Activated naive CD4-positive, alpha-beta T cell treated with anti-CD3 and anti-CD28 coated beads, Interleukin-2, amount 50 U/mL, for 72 hours (primary cell): ENCODE measurements around the gene CTDP1. TPM values are rescaled to one million over a fixed set of nuclear protein-coding genes. Genes with fewer than 3 reads are reported as not detected.
"Not testable (repeated sequence)": the region's sequence is repeated elsewhere in the genome, so short reads cannot be mapped to it uniquely, and the experiment has no call there.

Experiments used
- ATAC-seq, 2 donors: fragments of 150-1000 bp; cut with Tn5 transposase; 2 replicates each; pipeline ENCODE4 v1.10.0; 2021; ENCODE audit warnings: mild to moderate bottlenecking in 2 of 2, moderate library complexity in 2 of 2
- DNase-seq, 2 donors: peaks; one replicate each; pipeline ENCODE4 v3.0.0; 2021 to 2022; ENCODE audit warnings: low spot score in 2 of 2
- H3K27ac Mint-ChIP-seq, 2 donors: one replicate each; pipeline ENCODE4 v1.8.0; 2022; ENCODE audit warnings: mild to moderate bottlenecking in 2 of 2, mixed read lengths in 2 of 2
- H3K36me3 Mint-ChIP-seq, 2 donors: one replicate each; pipeline ENCODE4 v1.8.0; 2022; ENCODE audit warnings: mixed read lengths in 2 of 2
- H3K9me3 Mint-ChIP-seq, 2 donors: one replicate each; pipeline ENCODE4 v1.8.0; 2022; ENCODE audit warnings: mixed read lengths in 2 of 2
- total RNA-seq, 2 donors: library from RNA; stranded (reverse); gene quantifications; one replicate each; pipeline ENCODE4 v1.2.3, GENCODE V29; 2022

The CTDP1 gene
- total RNA-seq, 2 donors from 2014 or later = 37.5 to 81.4 TPM

GRCh38 chr18:79750980-79751571, 71.5 kb downstream of the CTDP1 start:
- Mint-ChIP-seq H3K36me3 (peaks cover 35 to 44% of the 10 kb centered on the region in 2 donors), H3K27ac (no peak overlapping the region), H3K9me3 (peaks cover 0 to 5% of the 10 kb centered on the region in 2 donors)
- DNase-seq = peak in 1 of 2 donors; percentile 16
- no peak for ATAC-seq

- peak in 1 of 2 donors; percentile 18 for DNase-seq
- H3K27ac Mint-ChIP-seq, H3K9me3 Mint-ChIP-seq, ATAC-seq: not testable (repeated sequence)
- H3K36me3 Mint-ChIP-seq = peaks cover 45 to 46% of the 10 kb centered on the region in 2 donors
These were observed 72.4 kb downstream of the CTDP1 start for GRCh38 chr18:79751918-79752578.

GRCh38 chr18:79752946-79753345, 73.3 kb downstream of the CTDP1 start:
- H3K9me3 Mint-ChIP-seq = peaks cover 2 to 15% of the 10 kb centered on the region in 2 donors
- peaks cover 54 to 55% of the 10 kb centered on the region in 2 donors for H3K36me3 Mint-ChIP-seq
- ATAC-seq, H3K27ac Mint-ChIP-seq, DNase-seq: not testable (repeated sequence)

GRCh38 chr18:79753391-79753851, 73.8 kb downstream of the CTDP1 start:
- H3K27ac Mint-ChIP-seq = no peak overlapping the region
- peaks cover 6 to 16% of the 10 kb centered on the region in 2 donors for H3K9me3 Mint-ChIP-seq
- peaks cover 58 to 59% of the 10 kb centered on the region in 2 donors for H3K36me3 Mint-ChIP-seq
- DNase-seq (no peak), ATAC-seq (no peak)

GRCh38 chr18:79754022-79754761, 74.6 kb downstream of the CTDP1 start:
- Mint-ChIP-seq H3K27ac (no peak overlapping the region), H3K9me3 (peaks cover 10 to 20% of the 10 kb centered on the region in 2 donors), H3K36me3 (peaks cover 56 to 63% of the 10 kb centered on the region in 2 donors)
- DNase-seq (peak in 1 of 2 donors; percentile 50), ATAC-seq (peak in 1 of 2 donors; percentile 7)

GRCh38 chr18:79754831-79755351, 75.3 kb downstream of the CTDP1 start:
- H3K9me3 Mint-ChIP-seq = peaks cover 11 to 21% of the 10 kb centered on the region in 2 donors
- H3K27ac Mint-ChIP-seq = peak overlapping the region; percentile 64 to 78
- ATAC-seq (no peak), DNase-seq (peak in 1 of 2 donors; percentile 28)
- H3K36me3 Mint-ChIP-seq = peaks cover 49 to 59% of the 10 kb centered on the region in 2 donors

- Mint-ChIP-seq H3K27ac (peak overlapping the region; percentile 64 to 78), H3K36me3 (peaks cover 48 to 60% of the 10 kb centered on the region in 2 donors), H3K9me3 (peaks cover 11 to 21% of the 10 kb centered on the region in 2 donors)
- peak in 1 of 2 donors; percentile 52 for DNase-seq
- peak in 1 of 2 donors; percentile 29 for ATAC-seq
These were observed 76.0 kb downstream of the CTDP1 start for GRCh38 chr18:79755496-79756142.

- H3K9me3 Mint-ChIP-seq = peaks cover 15 to 24% of the 10 kb centered on the region in 2 donors
- peaks cover 48 to 65% of the 10 kb centered on the region in 2 donors for H3K36me3 Mint-ChIP-seq
- ATAC-seq (peak in 1 of 2 donors; percentile 14), DNase-seq (no peak)
- H3K27ac Mint-ChIP-seq = no peak overlapping the region
These were observed 76.5 kb downstream of the CTDP1 start for GRCh38 chr18:79756143-79756500.

GRCh38 chr18:79756826-79757225, 77.2 kb downstream of the CTDP1 start:
- ATAC-seq = no peak
- Mint-ChIP-seq H3K9me3 (peaks cover 15 to 24% of the 10 kb centered on the region in 2 donors), H3K27ac (no peak overlapping the region), H3K36me3 (peaks cover 48 to 65% of the 10 kb centered on the region in 2 donors)
- no peak for DNase-seq

- peaks cover 36 to 43% of the 10 kb centered on the region in 2 donors for H3K36me3 Mint-ChIP-seq
- H3K27ac Mint-ChIP-seq = peak overlapping the region in 1 of 2 donors; percentile 10
- H3K9me3 Mint-ChIP-seq = peaks cover 24 to 32% of the 10 kb centered on the region in 2 donors
- DNase-seq (no peak), ATAC-seq (no peak)
These were observed 80.7 kb downstream of the CTDP1 start for GRCh38 chr18:79760348-79760747.

- peaks cover 30 to 43% of the 10 kb centered on the region in 2 donors for H3K36me3 Mint-ChIP-seq
- ATAC-seq (no peak), DNase-seq (no peak)
- H3K9me3 Mint-ChIP-seq = peaks cover 24 to 31% of the 10 kb centered on the region in 2 donors
- H3K27ac Mint-ChIP-seq = no peak overlapping the region
These were observed 81.3 kb downstream of the CTDP1 start for GRCh38 chr18:79760881-79761280.

- peak in 1 of 2 donors; percentile 31 for DNase-seq
- Mint-ChIP-seq H3K9me3 (peaks cover 27 to 29% of the 10 kb centered on the region in 2 donors), H3K36me3 (peaks cover 12 to 31% of the 10 kb centered on the region in 2 donors), H3K27ac (no peak overlapping the region)
- no peak for ATAC-seq
These were observed 83.8 kb downstream of the CTDP1 start for GRCh38 chr18:79763407-79763806.

GRCh38 chr18:79764131-79764530, 84.5 kb downstream of the CTDP1 start:
- peaks cover 11 to 28% of the 10 kb centered on the region in 2 donors for H3K36me3 Mint-ChIP-seq
- DNase-seq = peak in 1 of 2 donors; percentile 7
- peaks cover 24 to 26% of the 10 kb centered on the region in 2 donors for H3K9me3 Mint-ChIP-seq
- peak in 1 of 2 donors; percentile 20 for ATAC-seq
- no peak overlapping the region for H3K27ac Mint-ChIP-seq

GRCh38 chr18:79765491-79766245, 86.1 kb downstream of the CTDP1 start:
- Mint-ChIP-seq H3K36me3 (peaks cover 16 to 22% of the 10 kb centered on the region in 2 donors), H3K27ac (no peak overlapping the region), H3K9me3 (peaks cover 22 to 24% of the 10 kb centered on the region in 2 donors)
- ATAC-seq (no peak), DNase-seq (no peak)

GRCh38 chr18:79766308-79766707, 86.7 kb downstream of the CTDP1 start:
- Mint-ChIP-seq H3K9me3 (peaks cover 19 to 21% of the 10 kb centered on the region in 2 donors), H3K36me3 (peaks cover 16 to 18% of the 10 kb centered on the region in 2 donors), H3K27ac (no peak overlapping the region)
- ATAC-seq (peak in 1 of 2 donors; percentile 2), DNase-seq (peak in 1 of 2 donors; percentile 18)
